ENCODE results near the gene TBPL1. TPM values are rescaled to one million over a fixed set of nuclear protein-coding genes. Genes with fewer than 3 reads are reported as not detected.

The TBPL1 gene
- total and polyA plus RNA-seq, 2 of the 8 experiments (the other 6 are each of a cell fraction or from before 2014, with no cell fraction given) = 32.5 to 67.0 TPM

DNA sequence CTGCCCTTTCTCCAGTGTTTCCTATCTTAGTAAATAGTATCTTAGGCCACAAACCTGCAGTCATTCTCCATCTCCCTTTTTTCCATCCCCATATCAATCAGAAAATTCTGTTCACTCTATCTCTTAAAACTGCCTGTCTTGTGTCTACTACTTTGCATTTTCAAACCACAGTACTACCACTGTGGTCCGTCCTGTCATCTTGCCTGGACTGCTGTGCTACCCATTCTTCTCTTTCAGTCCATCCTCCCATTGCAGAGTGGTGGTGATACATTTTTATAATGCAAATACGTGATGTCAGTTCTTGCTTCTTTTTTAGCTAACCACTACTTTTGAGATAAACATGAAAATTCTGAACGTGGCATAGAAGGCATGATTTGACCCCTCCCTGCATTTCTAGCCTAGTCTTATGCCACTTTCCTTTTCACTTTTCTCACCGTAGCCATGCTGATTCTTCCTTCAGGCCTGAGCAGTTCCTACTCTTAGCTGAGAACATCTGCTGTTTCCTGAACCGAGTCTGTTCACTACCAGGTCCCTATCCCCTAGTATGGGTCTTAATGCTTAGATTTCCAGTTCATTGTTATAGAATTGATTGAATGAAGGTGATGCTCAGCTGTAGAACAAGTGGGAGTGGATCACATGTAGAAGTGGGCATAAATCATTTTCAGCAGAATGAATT lies 13.8 kb downstream of the TBPL1 start:
- no peak overlapping the region for H3K23ac ChIP-seq (ENCODE audit: insufficient read length)
- no peak overlapping the region for H3K4ac ChIP-seq (replicated peaks; ENCODE audit: insufficient read length, low read depth, low read length)
- H3K79me2 ChIP-seq (ENCODE audit: control insufficient read depth in 1 of 2, insufficient read depth in 2 of 2, low read length in 2 of 2) = peaks cover 0 to 87% of the 10 kb centered on the region in 2 experiments; a peak in 3 of 4 replicates
- H2AK5ac ChIP-seq (ENCODE audit: low read depth, low read length) = no peak overlapping the region
- CTCF ChIA-PET (ENCODE audit: partially characterized antibody) = interaction anchor here (1.1 to 7.1 kb wide), 6 partner anchors 10 to 145 kb away, joined by 3 to 50 read pairs (median 6); no protein-coding TSS in a partner anchor
- no peak overlapping the region for H3K14ac ChIP-seq (ENCODE audit: insufficient read length)
- no peak overlapping the region for H2BK20ac ChIP-seq (ENCODE audit: low read length)
- WGBS, 2 experiments (ENCODE audit: extremely low coverage in 1 of 2, insufficient coverage in 1 of 2, insufficient read length in 1 of 2, insufficient replicate concordance in 2 of 2, low coverage in 1 of 2, low lambda C conversion rate in 2 of 2, missing lambda C conversion rate in 1 of 2) = 79% methylated on average over 5 of the region's 5 CpGs; no CpG with 5 or more reads in 1 of the 2 experiments
- no peak overlapping the region for H3K9ac ChIP-seq (replicated peaks in 1 of 4; ENCODE audit: extremely low read depth in 1 of 4, low read depth in 3 of 4, low read length in 3 of 4)
- H3K4me2 ChIP-seq (ENCODE audit: insufficient read depth in 1 of 2, low read depth in 2 of 2, low read length in 2 of 2) = no peak overlapping the region
- H3K23me2 ChIP-seq (ENCODE audit: low read depth, low read length) = no peaks in the 10 kb centered on the region
- no peak overlapping the region for H4K91ac ChIP-seq (replicated peaks; ENCODE audit: insufficient read length, low read length)
- no peak overlapping the region for H2BK12ac ChIP-seq (ENCODE audit: low read depth, low read length)
- no peaks in the 10 kb centered on the region for H3K27me3 ChIP-seq (replicated peaks in 1 of 4; ENCODE audit: control insufficient read depth in 3 of 4, extremely low read depth in 1 of 4, insufficient read depth in 3 of 4, low read length in 3 of 4)
- POLR2A ChIA-PET (ENCODE audit: partially characterized antibody) = interaction anchor here (0.6 kb wide), 1 partner anchor 85 kb away, joined by 3 read pairs; no protein-coding TSS in a partner anchor
- no peak overlapping the region for H2AFZ ChIP-seq (ENCODE audit: low read length)
- H3K56ac ChIP-seq (replicated peaks; ENCODE audit: insufficient read length, low read depth, low read length) = no peak overlapping the region
- no peak overlapping the region for H2BK5ac ChIP-seq (ENCODE audit: low read depth, low read length)
- H4K5ac ChIP-seq (ENCODE audit: insufficient read length, low read depth, low read length) = no peak overlapping the region
- H3K79me1 ChIP-seq (ENCODE audit: low read depth, low read length) = peaks cover 2% of the 10 kb centered on the region
- H2BK120ac ChIP-seq (replicated peaks; ENCODE audit: low read depth, low read length) = no peak overlapping the region
- H2BK15ac ChIP-seq (ENCODE audit: low read length) = no peak overlapping the region
- H3K9me3 ChIP-seq (ENCODE audit: insufficient read depth in 2 of 2, low read depth in 1 of 2, low read length in 1 of 2) = no peaks in the 10 kb centered on the region
- no peak overlapping the region for H3K27ac ChIP-seq (ENCODE audit: low read depth, low read length)
- FAIRE-seq = no peak
- no peaks in the 10 kb centered on the region for H3K36me3 ChIP-seq (ENCODE audit: control insufficient read depth in 2 of 4, insufficient read depth in 4 of 4, low read length in 3 of 4)
- H3K4me1 ChIP-seq (replicated peaks in 1 of 4; ENCODE audit: control insufficient read depth in 3 of 4, insufficient read depth in 4 of 4, low read length in 3 of 4) = peaks cover 0 to 3% (median 1%) of the 10 kb centered on the region in 4 experiments; a peak in 2 of 7 replicates
- H3K18ac ChIP-seq (ENCODE audit: extremely low read depth, low read length) = no peak overlapping the region
- no peak for DNase-seq (ENCODE audit: low read depth in 1 of 2, low spot score in 2 of 2)
- no peak overlapping the region for H4K8ac ChIP-seq (ENCODE audit: extremely low read depth, insufficient read depth, low read length)
- H3K4me3 ChIP-seq (ENCODE audit: extremely low read depth in 1 of 4, insufficient read depth in 2 of 4, low read depth in 3 of 4, low read length in 4 of 4) = no peak overlapping the region
- peaks cover 0 to 4% of the 10 kb centered on the region in 2 experiments for H4K20me1 ChIP-seq (replicated peaks in 1 of 2; ENCODE audit: control insufficient read depth in 1 of 2, insufficient read depth in 2 of 2, low read length in 2 of 2)
- TF ChIP-seq, protein P1, sequence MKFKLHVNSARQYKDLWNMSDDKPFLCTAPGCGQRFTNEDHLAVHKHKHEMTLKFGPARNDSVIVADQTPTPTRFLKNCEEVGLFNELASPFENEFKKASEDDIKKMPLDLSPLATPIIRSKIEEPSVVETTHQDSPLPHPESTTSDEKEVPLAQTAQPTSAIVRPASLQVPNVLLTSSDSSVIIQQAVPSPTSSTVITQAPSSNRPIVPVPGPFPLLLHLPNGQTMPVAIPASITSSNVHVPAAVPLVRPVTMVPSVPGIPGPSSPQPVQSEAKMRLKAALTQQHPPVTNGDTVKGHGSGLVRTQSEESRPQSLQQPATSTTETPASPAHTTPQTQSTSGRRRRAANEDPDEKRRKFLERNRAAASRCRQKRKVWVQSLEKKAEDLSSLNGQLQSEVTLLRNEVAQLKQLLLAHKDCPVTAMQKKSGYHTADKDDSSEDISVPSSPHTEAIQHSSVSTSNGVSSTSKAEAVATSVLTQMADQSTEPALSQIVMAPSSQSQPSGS (IDR thresholded peaks at IDR 0.05; ENCODE audit: low read length) = no peak
- TF ChIP-seq TAF7 (optimal IDR thresholded peaks at IDR 0.05; ENCODE audit: borderline replicate concordance, low read depth, low read length) = no peak
- no peak for TF ChIP-seq HDAC2 (IDR thresholded peaks at IDR 0.05; ENCODE audit: borderline replicate concordance in 1 of 2, low read depth in 2 of 2, low read length in 2 of 2)
- no peak for TF ChIP-seq GABPA (IDR thresholded peaks at IDR 0.05; ENCODE audit: borderline replicate concordance, insufficient read depth, low read length)
- TF ChIP-seq JUN (IDR thresholded peaks at IDR 0.05; ENCODE audit: low read depth, low read length) = no peak
- TF ChIP-seq SRF (IDR thresholded peaks at IDR 0.05; ENCODE audit: low read depth, low read length) = no peak
- no peak for TF ChIP-seq YY1 (IDR thresholded peaks at IDR 0.05; ENCODE audit: low read depth, low read length)
- no peak for TF ChIP-seq SP1 (IDR thresholded peaks at IDR 0.05; ENCODE audit: low read depth, low read length)
- TF ChIP-seq KDM1A (IDR thresholded peaks at IDR 0.05; ENCODE audit: borderline replicate concordance, low read length) = no peak
- no peak for TF ChIP-seq SAP30 (IDR thresholded peaks at IDR 0.05; ENCODE audit: insufficient read depth, insufficient replicate concordance, low read length)
- no peak for TF ChIP-seq TCF12 (IDR thresholded peaks at IDR 0.05; ENCODE audit: low read depth, low read length)
